A549 (cell line): Measurements from ENCODE around the gene DACT3. TPM values are rescaled to one million over a fixed set of nuclear protein-coding genes. Genes with fewer than 3 reads are reported as not detected.

ENCODE experiments used
- ATAC-seq, 2 experiments: fragments of 200-7000 bp in 1 of 2; fragments of >200 bp in 1 of 2; cut with Nextera tagmentation in 1 of 2; cut with Tn5 transposase in 1 of 2; 3 replicates each; pipeline versions ENCODE4 v1.8.0 to v1.9.1; 2018 to 2020; ENCODE audit warnings: mild to moderate bottlenecking in 1 of 2, moderate library complexity in 1 of 2
- CTCF ChIA-PET: fragments of 300-600 bp; sonication (Branson Sonifier 250); formaldehyde crosslinking; extraction: SDS; loops from one replicate; lab custom pipeline; 2021; ENCODE audit warnings: antibody characterized with exemption, inconsistent platforms; lab: Yijun Ruan, JAX
- POLR2A ChIA-PET: fragments of 350-600 bp; formaldehyde crosslinking; extraction: SDS; loops from one replicate; lab custom pipeline; 2021; ENCODE audit warnings: antibody characterized with exemption, inconsistent platforms; lab: Yijun Ruan, JAX
- DNase-seq, 2 experiments: peaks; one replicate each; pipeline versions ENCODE4 v3.0.0 to v3.0.0-alpha.2; 2011 to 2016; ENCODE audit warnings: low read depth in 1 of 2, low spot score in 1 of 2
- FAIRE-seq: peaks from 2 replicates; lab custom pipeline; 2011; peaks lifted over from hg19 to GRCh38; lab: Jason Lieb, UNC
- H3K27ac ChIP-seq, 2 experiments: fragments of >200 bp; sonication (Bioruptor Twin); formaldehyde crosslinking; 3 replicates each; pipeline ENCODE4 v1.5.1; 2016 to 2017
- H3K4me1 ChIP-seq: fragments of >200 bp; sonication (Bioruptor Twin); formaldehyde crosslinking; 3 replicates; pipeline ENCODE4 v1.6.1; 2016
- H3K4me2 ChIP-seq: fragments of >200 bp; sonication (Bioruptor Twin); formaldehyde crosslinking; 3 replicates; pipeline ENCODE4 v1.6.1; 2016
- H3K4me3 ChIP-seq: fragments of >200 bp; sonication (Bioruptor Twin); formaldehyde crosslinking; 3 replicates; pipeline ENCODE4 v1.5.1; 2016
- H3K9me3 ChIP-seq: fragments of >200 bp; sonication (Bioruptor Twin); formaldehyde crosslinking; 3 replicates; pipeline ENCODE4 v1.6.1; 2016
- CBX2 ChIP-seq: fragments of 200-600 bp; sonication (generic); IDR thresholded peaks from 2 replicates; pipeline ENCODE4 v1.6.1; 2016; ENCODE audit warnings: low read depth, mild to moderate bottlenecking, borderline replicate concordance
- EHF ChIP-seq: fragments of 250-450 bp; sonication (Bioruptor Pico); IDR thresholded peaks from 2 replicates; pipeline ENCODE4 v1.5.0; 2020; ENCODE audit warnings: mild to moderate bottlenecking
- EHMT2 ChIP-seq: fragments of 200-600 bp; sonication (generic); IDR thresholded peaks from 2 replicates; pipeline ENCODE4 v1.6.1; 2016; ENCODE audit warnings: antibody characterized with exemption, low read depth, mild to moderate bottlenecking, moderate library complexity
- ESRRA ChIP-seq: fragments of 150-350 bp; IDR thresholded peaks from 2 replicates; pipeline ENCODE4 v1.6.1; 2014; ENCODE audit warnings: mild to moderate bottlenecking, low read length, borderline replicate concordance
- FOXS1 ChIP-seq: fragments of 250-450 bp; sonication (Bioruptor Pico); IDR thresholded peaks from 2 replicates; pipeline ENCODE4 v1.5.0; 2020; ENCODE audit warnings: mild to moderate bottlenecking, moderate library complexity
- GATA3 ChIP-seq: IDR thresholded peaks from 2 replicates; pipeline ENCODE4 v1.6.1; 2012; ENCODE audit warnings: borderline replicate concordance
- HDAC2 ChIP-seq: fragments of 200-600 bp; sonication (generic); IDR thresholded peaks from 2 replicates; pipeline ENCODE4 v1.6.1; 2016
- HOXB5 ChIP-seq: fragments of 250-450 bp; sonication (Bioruptor Pico); IDR thresholded peaks from 2 replicates; pipeline ENCODE4 v1.5.0; 2020; ENCODE audit warnings: mild to moderate bottlenecking, moderate library complexity
- MAFK ChIP-seq: fragments of 450-650 bp; IDR thresholded peaks from 2 replicates; pipeline ENCODE4 v1.6.1; 2014; ENCODE audit not compliant: partially characterized antibody
- MYC ChIP-seq: IDR thresholded peaks from 2 replicates; pipeline ENCODE4 v1.6.1; 2012; ENCODE audit warnings: mild to moderate bottlenecking, inconsistent platforms, low read length, improper control_type of control experiment, borderline replicate concordance
- NFE2L2 ChIP-seq: fragments of 150-350 bp; conservative IDR thresholded peaks from 2 replicates; pipeline ENCODE4 v1.6.1; 2014; ENCODE audit warnings: low read length
- NPAS2 ChIP-seq: fragments of 250-450 bp; sonication (Bioruptor Pico); IDR thresholded peaks from 2 replicates; pipeline ENCODE4 v1.8.0; 2022; ENCODE audit warnings: mild to moderate bottlenecking, moderate library complexity, borderline replicate concordance
- PHF8 ChIP-seq: fragments of 200-600 bp; sonication (generic); IDR thresholded peaks from 2 replicates; pipeline ENCODE4 v1.6.1; 2016; ENCODE audit warnings: low read depth, mild to moderate bottlenecking, antibody characterized with exemption, moderate library complexity, borderline replicate concordance
- POLR2A ChIP-seq: IDR thresholded peaks from 2 replicates; pipeline ENCODE4 v1.6.1; 2012; ENCODE audit warnings: mild to moderate bottlenecking, low read length
- RARB ChIP-seq: fragments of 250-450 bp; sonication (Bioruptor Pico); IDR thresholded peaks from 2 replicates; pipeline ENCODE4 v1.8.0; 2021; ENCODE audit warnings: mild to moderate bottlenecking, moderate library complexity
- SMC3 ChIP-seq: fragments of >200 bp; sonication (Bioruptor Twin); formaldehyde crosslinking; IDR thresholded peaks from 3 replicates; pipeline ENCODE4 v1.6.1; 2018; ENCODE audit warnings: inconsistent platforms
- ZFP36 ChIP-seq: fragments of 450-650 bp; IDR thresholded peaks from 2 replicates; pipeline ENCODE4 v1.6.1; 2014; ENCODE audit warnings: borderline replicate concordance; ENCODE audit not compliant: partially characterized antibody
- WGBS: methylation state at CpG from one replicate; pipeline ENCODE4 v1.1.6; 2017; ENCODE audit errors: missing lambda C conversion rate; 5-methylcytosine and 5-hydroxymethylcytosine counted together
- polyA plus RNA-seq, 4 experiments: library from polyadenylated mRNA; depleted of rRNA in 3 of 4; stranded (reverse); fragments of >200 nt; fragmentation: RNase III in 1 of 4; extraction: RNeasy Plus Mini Kit Qiagen cat#74134 plus additional on column Dnase treatment in 1 of 4; gene quantifications; 2 replicates in 3 of 4; 3 replicates in 1 of 4; pipeline ENCODE4 v1.2.3, GENCODE V29; 2011 to 2017
- TF ChIP-seq, protein P1 (sequence below): IDR thresholded peaks from 2 replicates; pipeline ENCODE4 v1.6.1; 2012
- TF ChIP-seq, protein P2 (sequence below): IDR thresholded peaks from 2 replicates; pipeline ENCODE4 v1.6.1; 2012; ENCODE audit warnings: low read depth, borderline replicate concordance
- TF ChIP-seq, protein P3 (sequence below): fragments of 450-650 bp; IDR thresholded peaks from 2 replicates; pipeline ENCODE4 v1.6.1; 2014; ENCODE audit warnings: antibody characterized with exemption
- TF ChIP-seq, protein P4 (sequence below): fragments of 250-450 bp; sonication (Bioruptor Pico); IDR thresholded peaks from 2 replicates; pipeline ENCODE4 v1.5.0; 2020; ENCODE audit warnings: low read depth, mild to moderate bottlenecking, moderate library complexity
- TF ChIP-seq, protein P5 (sequence below): IDR thresholded peaks from 2 replicates; pipeline ENCODE4 v1.6.1; 2012

The DACT3 gene
- polyA plus RNA-seq, 2 of the 4 experiments (the other 2 are of a cell fraction) = 0.32 to 0.36 TPM

DNA sequence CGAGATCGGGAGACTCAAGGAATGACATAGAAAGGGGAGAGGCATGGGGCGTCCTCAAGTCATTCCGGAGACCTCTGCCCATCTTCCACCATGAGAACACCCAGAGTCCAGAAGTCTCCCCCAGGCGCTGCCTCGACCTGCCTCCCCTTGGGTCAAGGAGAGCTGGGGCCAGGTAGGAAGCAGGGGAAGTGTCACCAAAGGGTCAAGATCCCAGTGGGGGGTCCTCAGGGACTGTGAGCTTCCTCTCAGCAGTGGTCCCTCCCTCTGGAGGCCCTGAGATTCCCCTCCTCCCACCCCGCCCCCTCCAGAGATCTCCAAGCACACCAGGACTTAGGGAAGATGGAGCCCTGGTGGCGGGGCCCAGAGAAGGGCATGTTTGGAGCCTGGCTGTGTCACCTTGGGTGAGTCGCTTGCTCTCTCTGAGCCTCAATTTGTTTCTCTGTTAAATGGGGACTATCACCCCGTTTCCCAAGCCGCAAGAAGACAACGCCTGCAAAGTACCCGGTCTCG lies 919 bp downstream of the DACT3 start:
- Histone ChIP-seq H3K9me3 (no peaks in the 10 kb centered on the region), H3K4me1 (peaks cover 20% of the 10 kb centered on the region), H3K4me3 (peak overlapping the region; percentile 44; the same call in 2 of the 3 replicates), H3K27ac (no peak overlapping the region), H3K4me2 (peak overlapping the region; percentile 92)
- DNase-seq (peak in 1 of 2 experiments; percentile 54), FAIRE-seq (no peak), ATAC-seq (no peak)
- ChIA-PET POLR2A (no interaction called here), CTCF (interaction anchor here (0.6 to 10.7 kb wide), 11 partner anchors 8 to 1871 kb away, joined by 3 to 483 read pairs (median 5); partner anchors contain the start of genes CALM3, GNG8 and PTGIR)
- 30% methylated on average over 14 of the region's 14 CpGs for WGBS
- no peak for TF ChIP-seq EHMT2
- peak; percentile 12 for TF ChIP-seq ZFP36
- TF ChIP-seq HOXB5 = no peak
- no peak for TF ChIP-seq EHF (CRISPR knock-in tag)
- no peak for TF ChIP-seq SMC3

DNA sequence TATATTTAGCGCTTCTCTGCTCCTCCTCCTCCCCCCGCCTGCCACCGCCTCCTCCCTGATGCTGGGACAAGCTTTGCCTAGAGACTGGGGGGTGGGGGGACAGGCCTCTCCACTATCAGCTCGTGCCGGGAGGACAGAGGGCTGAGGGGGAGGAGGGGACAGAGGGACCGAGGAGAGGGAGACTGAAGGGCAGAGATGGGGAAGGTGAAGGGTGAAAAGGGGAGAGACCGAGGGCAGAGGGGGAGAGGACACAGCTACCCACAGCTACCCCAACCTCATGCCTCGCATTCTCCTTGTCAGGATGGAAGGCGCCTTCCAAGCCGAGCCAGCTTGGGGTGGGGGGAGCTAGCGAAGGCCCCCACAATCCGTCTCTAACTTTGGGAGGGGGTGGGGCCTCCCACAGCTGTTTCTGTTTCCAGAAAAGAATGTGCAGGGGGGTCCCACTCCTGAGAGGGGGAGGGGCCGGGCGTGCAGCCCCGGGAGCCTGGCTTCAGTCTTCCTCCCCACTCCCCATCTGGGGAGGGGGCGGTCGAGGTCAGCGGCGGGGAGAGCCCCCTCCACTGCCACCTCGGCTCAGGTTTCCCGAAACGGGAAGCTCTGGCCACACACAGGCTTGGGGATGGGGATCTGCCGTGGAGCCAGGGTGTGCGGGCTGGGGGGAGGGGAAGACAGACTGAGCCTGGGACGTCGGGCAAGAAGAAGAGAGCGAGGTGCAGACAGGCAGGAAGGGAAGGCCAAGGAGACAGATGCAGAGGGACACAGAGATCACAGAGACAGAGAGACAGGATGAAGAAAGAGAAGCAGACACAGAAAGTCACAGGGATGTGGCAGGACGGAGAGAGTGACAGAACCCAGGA lies 1.6 kb downstream of the DACT3 start:
- Histone ChIP-seq H3K9me3 (no peaks in the 10 kb centered on the region), H3K4me3 (peak overlapping the region; percentile 44; the same call in 2 of the 3 replicates), H3K4me1 (peaks cover 20% of the 10 kb centered on the region), H3K4me2 (peak overlapping the region; percentile 92), H3K27ac (peak overlapping the region in 1 of 2 experiments; percentile 64; a peak in 3 of 6 replicates)
- CTCF ChIA-PET = interaction anchor here (0.6 to 10.7 kb wide), 9 partner anchors 9 to 264 kb away, joined by 3 to 483 read pairs (median 6); partner anchors contain the start of genes CALM3, GNG8 and PTGIR
- peak; percentile 54 to 64 for DNase-seq
- 0 out of 6 replicates have a peak, but pooled peaks of 1 of the 2 experiments have one; percentile 1 for ATAC-seq
- WGBS = 13% methylated on average over 20 of the region's 28 CpGs
- POLR2A ChIA-PET = no interaction called here
- TF ChIP-seq, protein P1, sequence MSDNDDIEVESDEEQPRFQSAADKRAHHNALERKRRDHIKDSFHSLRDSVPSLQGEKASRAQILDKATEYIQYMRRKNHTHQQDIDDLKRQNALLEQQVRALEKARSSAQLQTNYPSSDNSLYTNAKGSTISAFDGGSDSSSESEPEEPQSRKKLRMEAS = no peak
- no peak for TF ChIP-seq CBX2
- no peak for TF ChIP-seq PHF8
- TF ChIP-seq NFE2L2 = no peak
- TF ChIP-seq RARB (CRISPR knock-in tag) = no peak
- no peak for TF ChIP-seq NPAS2 (CRISPR knock-in tag)
- TF ChIP-seq HDAC2 = no peak
- TF ChIP-seq MYC = no peak
- no peak for TF ChIP-seq POLR2A
- TF ChIP-seq FOXS1 = no peak
- no peak for TF ChIP-seq ESRRA
- TF ChIP-seq, protein P2, sequence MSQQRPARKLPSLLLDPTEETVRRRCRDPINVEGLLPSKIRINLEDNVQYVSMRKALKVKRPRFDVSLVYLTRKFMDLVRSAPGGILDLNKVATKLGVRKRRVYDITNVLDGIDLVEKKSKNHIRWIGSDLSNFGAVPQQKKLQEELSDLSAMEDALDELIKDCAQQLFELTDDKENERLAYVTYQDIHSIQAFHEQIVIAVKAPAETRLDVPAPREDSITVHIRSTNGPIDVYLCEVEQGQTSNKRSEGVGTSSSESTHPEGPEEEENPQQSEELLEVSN = no peak
- TF ChIP-seq GATA3 = no peak
- TF ChIP-seq, protein P3, sequence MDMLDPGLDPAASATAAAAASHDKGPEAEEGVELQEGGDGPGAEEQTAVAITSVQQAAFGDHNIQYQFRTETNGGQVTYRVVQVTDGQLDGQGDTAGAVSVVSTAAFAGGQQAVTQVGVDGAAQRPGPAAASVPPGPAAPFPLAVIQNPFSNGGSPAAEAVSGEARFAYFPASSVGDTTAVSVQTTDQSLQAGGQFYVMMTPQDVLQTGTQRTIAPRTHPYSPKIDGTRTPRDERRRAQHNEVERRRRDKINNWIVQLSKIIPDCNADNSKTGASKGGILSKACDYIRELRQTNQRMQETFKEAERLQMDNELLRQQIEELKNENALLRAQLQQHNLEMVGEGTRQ = no peak
- FAIRE-seq = no peak

DNA sequence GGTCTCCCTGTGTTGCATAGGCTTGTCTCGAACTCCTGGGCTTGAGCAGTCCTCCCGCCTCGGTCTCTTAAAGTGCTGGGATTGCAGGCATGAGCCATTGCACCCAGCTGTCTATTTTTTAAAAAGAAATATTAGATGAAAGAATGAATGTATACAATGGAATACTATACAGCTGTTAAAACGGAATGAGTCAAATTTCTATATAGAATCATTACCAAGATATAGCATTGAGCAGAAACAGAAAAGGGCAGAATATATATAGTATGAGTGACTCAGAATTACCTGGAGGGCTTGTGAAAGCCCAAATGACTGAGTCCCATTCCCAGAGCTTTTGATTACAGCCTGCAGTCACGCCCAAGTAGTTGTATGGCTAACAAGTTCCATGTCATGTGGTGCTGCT lies 4.4 kb downstream of the DACT3 start:
- TF ChIP-seq SMC3 (no peak), PHF8 (no peak), NPAS2 (CRISPR knock-in tag) (no peak), ESRRA (no peak), MAFK (no peak), NFE2L2 (no peak)
- TF ChIP-seq, protein P2 = no peak
- TF ChIP-seq, protein P4, sequence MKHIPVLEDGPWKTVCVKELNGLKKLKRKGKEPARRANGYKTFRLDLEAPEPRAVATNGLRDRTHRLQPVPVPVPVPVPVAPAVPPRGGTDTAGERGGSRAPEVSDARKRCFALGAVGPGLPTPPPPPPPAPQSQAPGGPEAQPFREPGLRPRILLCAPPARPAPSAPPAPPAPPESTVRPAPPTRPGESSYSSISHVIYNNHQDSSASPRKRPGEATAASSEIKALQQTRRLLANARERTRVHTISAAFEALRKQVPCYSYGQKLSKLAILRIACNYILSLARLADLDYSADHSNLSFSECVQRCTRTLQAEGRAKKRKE (CRISPR knock-in tag) = no peak
- TF ChIP-seq, protein P5, sequence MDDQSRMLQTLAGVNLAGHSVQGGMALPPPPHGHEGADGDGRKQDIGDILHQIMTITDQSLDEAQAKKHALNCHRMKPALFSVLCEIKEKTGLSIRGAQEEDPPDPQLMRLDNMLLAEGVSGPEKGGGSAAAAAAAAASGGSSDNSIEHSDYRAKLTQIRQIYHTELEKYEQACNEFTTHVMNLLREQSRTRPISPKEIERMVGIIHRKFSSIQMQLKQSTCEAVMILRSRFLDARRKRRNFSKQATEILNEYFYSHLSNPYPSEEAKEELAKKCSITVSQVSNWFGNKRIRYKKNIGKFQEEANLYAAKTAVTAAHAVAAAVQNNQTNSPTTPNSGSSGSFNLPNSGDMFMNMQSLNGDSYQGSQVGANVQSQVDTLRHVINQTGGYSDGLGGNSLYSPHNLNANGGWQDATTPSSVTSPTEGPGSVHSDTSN = no peak
- TF ChIP-seq, protein P1 = no peak
- H3K9me3 ChIP-seq = no peaks in the 10 kb centered on the region
- no peak for FAIRE-seq
- H3K4me3 ChIP-seq = no peak overlapping the region
- ChIA-PET CTCF (interaction anchor here (0.6 to 9.0 kb wide), 12 partner anchors 12 to 184 kb away, joined by 3 to 73 read pairs (median 4); no protein-coding TSS in a partner anchor), POLR2A (interaction anchor here (0.7 to 1.0 kb wide), 2 partner anchors 17 to 132 kb away, joined by 3 to 4 read pairs; partner anchors contain the start of gene SLC1A5)
- 72% methylated on average over 5 of the region's 5 CpGs for WGBS
- H3K4me1 ChIP-seq = peaks cover 17% of the 10 kb centered on the region
- H3K27ac ChIP-seq = no peak overlapping the region
- no peak overlapping the region for H3K4me2 ChIP-seq
- no peak for DNase-seq
- no peak for ATAC-seq
